ENCODE measurements around the gene MT2A. TPM values are rescaled to one million over a fixed set of nuclear protein-coding genes. Genes with fewer than 3 reads are reported as not detected.

MT2A gene
- total RNA-seq, 1 experiment from 2014 or later: 144 TPM

DNA sequence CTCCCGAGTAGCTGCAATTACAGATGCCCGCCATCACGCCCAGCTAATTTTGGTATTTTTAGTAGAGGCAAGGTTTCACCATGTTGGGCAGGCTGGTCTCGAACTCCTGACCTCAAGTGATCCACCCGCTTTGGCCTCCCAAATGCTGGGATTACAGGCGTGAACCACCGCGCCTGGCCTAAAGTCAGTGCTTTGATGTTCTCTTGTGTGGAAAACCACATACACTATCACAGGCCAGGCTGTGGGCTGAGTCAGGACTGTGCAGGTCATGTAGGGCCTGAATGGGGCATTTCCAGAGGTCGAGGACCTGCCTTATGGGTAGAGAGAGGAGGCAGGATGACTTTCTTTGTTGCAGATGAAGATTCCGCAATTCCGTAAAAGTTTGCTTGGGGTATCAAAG is 24.1 kb upstream of the MT2A start:
- no peaks in the 10 kb centered on the region; the same call in 1 of the 2 replicates for H3K4me1 ChIP-seq
- no peak for DNase-seq
- no peak overlapping the region for H3K27ac ChIP-seq
- H3K9me3 ChIP-seq (replicated peaks): no peaks in the 10 kb centered on the region
- no peak overlapping the region for H3K4me3 ChIP-seq
- no peaks in the 10 kb centered on the region for H3K36me3 ChIP-seq
- 0 out of 2 replicates have a peak, but pooled peaks cover 4% of the 10 kb centered on the region for H3K27me3 ChIP-seq

- no peak for DNase-seq
- Histone ChIP-seq H3K9me3 (replicated peaks) (no peaks in the 10 kb centered on the region), H3K4me1 (no peaks in the 10 kb centered on the region), H3K4me3 (no peak overlapping the region), H3K27me3 (0 out of 2 replicates have a peak, but pooled peaks cover 3% of the 10 kb centered on the region), H3K27ac (no peak overlapping the region), H3K36me3 (no peaks in the 10 kb centered on the region)
Observed at GRCh38 chr16:56588781-56589140, 19.6 kb upstream of the MT2A start.

- no peak within 1 kb of the TSS for H3K27ac ChIP-seq
- H3K36me3 ChIP-seq: no peaks in the 10 kb centered on the region
- H3K9me3 ChIP-seq (replicated peaks): no peaks in the 10 kb centered on the region
- H3K4me3 ChIP-seq: no peak within 1 kb of the TSS
- no peaks in the 10 kb centered on the region for H3K4me1 ChIP-seq
- no peaks in the 10 kb centered on the region for H3K27me3 ChIP-seq
- DNase-seq: no peak
Observed at GRCh38 chr16:56589141-56590039, 19.0 kb upstream of the MT2A start, which contains the start of gene MT3. TSS of gene MT3 (plus strand) at chr16:56589528. CDS start at chr16:56589591, 63 bp downstream.

GRCh38 chr16:56591377-56592060 is 16.9 kb upstream of the MT2A start:
- Histone ChIP-seq H3K4me3 (no peak overlapping the region), H3K27me3 (no peaks in the 10 kb centered on the region), H3K27ac (no peak overlapping the region), H3K9me3 (replicated peaks) (no peaks in the 10 kb centered on the region), H3K36me3 (no peaks in the 10 kb centered on the region), H3K4me1 (no peaks in the 10 kb centered on the region)
- no peak for DNase-seq

DNA sequence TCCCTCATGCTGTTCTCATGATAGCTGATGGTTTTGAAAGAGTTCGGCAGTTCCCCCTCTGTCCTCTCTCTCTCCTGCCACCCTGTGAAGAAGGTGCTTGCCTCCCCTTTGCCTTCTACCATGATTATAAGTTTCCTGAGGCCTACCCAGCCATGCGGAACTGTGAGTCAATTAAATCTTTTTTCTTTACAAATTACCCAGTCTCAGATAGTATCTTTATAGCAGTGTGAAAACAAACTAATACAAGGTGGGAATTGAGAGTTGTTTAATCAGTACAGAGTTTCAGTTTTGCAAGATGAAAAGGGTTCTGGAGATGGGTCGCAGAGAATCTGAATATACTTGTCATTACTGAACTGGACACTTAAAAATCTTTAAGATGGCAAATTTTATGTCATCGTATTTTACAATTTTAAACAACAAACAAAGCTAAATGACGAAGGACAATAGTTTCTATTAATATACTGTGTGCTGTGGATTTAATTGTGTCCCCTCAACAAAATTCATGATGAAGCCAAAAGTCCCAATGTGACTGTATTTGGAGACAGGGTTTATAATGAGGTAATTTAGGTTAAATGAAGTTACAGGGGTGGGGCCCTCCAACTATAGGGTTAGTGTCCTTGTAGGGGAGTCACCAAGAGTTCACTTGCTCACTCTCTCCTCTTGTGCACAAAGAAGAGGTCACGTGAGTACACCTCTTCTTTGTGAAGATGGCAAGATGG is 14.7 kb upstream of the MT2A start:
- Histone ChIP-seq H3K4me3 (no peak overlapping the region), H3K27me3 (no peaks in the 10 kb centered on the region), H3K36me3 (no peaks in the 10 kb centered on the region), H3K27ac (no peak overlapping the region), H3K4me1 (no peaks in the 10 kb centered on the region), H3K9me3 (replicated peaks) (no peaks in the 10 kb centered on the region)
- no peak for DNase-seq

DNA sequence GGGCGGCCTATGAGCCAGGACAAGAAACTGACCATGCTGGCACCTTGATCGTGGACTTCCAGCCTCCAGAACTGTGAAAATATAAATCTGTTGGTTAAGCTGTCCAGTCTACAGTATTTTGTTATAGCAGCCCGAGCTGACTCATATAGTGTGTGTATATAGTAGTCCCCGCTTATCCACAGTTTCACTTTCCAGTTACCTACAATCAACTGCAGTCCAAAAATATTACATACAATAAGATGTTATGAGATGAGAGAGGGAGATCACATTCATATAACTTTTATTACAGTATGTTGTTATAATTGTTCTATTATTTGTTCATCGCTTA is 14.1 kb upstream of the MT2A start:
- no peak for DNase-seq
- Histone ChIP-seq H3K9me3 (replicated peaks) (no peaks in the 10 kb centered on the region), H3K36me3 (no peaks in the 10 kb centered on the region), H3K4me1 (no peaks in the 10 kb centered on the region), H3K27me3 (no peaks in the 10 kb centered on the region), H3K4me3 (no peak overlapping the region), H3K27ac (no peak overlapping the region)

DNA sequence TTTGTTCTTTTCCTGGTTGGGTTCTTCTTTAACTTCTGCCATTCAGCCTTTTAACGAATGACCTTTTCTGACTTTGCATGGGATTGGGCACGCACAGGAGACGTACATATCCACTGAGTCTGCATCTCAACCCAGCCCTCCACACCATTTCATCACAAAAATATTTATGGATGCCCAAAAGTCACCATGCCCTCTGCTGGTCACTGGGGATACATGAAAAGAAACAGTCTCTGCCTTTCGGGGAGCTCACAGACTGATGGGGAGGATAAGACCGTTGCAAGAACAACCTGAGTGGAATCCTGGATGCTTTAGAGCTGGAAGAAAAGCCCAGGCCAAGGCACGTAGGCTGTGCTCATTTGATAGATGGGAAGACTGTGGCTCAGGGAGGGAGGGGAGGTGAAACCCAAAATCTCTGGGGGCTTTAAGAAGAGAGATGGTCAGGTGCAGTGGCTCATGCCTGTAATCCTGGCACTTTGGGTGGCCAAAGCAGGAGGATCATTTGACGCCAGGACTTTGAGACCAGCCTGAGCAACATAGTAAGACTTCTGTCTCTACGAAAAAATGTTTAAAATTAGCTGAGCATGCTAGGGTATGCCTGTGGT is 7.9 kb upstream of the MT2A start:
- no peaks in the 10 kb centered on the region for H3K9me3 ChIP-seq (replicated peaks)

DNA sequence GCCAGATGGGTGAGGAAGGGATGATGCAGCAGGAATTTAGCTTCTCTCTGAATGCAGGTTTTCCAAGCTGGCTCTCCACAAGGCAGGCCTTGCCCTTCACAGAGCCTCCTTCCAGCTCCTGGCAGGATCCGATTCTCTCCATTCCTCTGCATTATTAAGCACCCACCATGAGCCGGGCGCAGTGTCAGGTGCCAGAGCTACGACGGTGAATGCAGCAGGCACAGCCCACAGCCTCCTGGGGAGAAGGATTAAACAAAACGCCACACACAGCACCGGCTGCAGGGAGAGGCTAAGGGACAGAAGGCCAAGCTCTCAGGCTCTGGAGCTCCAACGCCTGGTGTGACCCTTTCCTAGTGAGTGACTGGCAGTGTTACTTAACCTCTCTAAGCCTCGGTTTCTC is 7.1 kb upstream of the MT2A start:
- Histone ChIP-seq H3K36me3 (no peaks in the 10 kb centered on the region), H3K9me3 (replicated peaks) (no peaks in the 10 kb centered on the region), H3K4me1 (no peaks in the 10 kb centered on the region), H3K27me3 (no peaks in the 10 kb centered on the region; the same call in 1 of the 2 replicates), H3K4me3 (no peak overlapping the region), H3K27ac (no peak overlapping the region)
- peak in 1 of 2 experiments; percentile 24 for DNase-seq

More for the DNA sequence above, 7.9 kb upstream of the MT2A start:
- no peaks in the 10 kb centered on the region for H3K4me1 ChIP-seq
- DNase-seq: peak; percentile 39 to 69
- H3K27me3 ChIP-seq: no peaks in the 10 kb centered on the region; the same call in 1 of the 2 replicates
- H3K27ac ChIP-seq: no peak overlapping the region
- no peak overlapping the region for H3K4me3 ChIP-seq
- no peaks in the 10 kb centered on the region for H3K36me3 ChIP-seq

DNA sequence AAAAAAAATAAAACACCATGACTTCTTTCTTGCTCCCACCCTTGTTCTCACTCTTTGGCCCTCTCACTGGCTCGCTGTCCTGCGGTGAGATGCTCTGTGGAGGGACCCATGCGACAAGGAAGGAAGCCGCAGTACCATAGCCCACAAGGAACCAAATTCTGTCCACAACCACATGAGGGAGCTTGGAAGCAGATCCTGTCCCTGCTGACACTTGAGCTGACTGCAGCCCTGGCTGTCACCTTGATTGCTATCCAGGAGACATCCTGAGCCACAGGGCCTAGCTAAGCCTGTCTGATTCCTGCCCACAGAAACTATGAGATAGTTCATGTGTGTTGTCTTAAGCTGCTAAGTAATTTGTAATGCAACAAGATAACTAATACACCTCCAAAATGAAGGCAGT is 4.8 kb upstream of the MT2A start:
- no peak overlapping the region for H3K27ac ChIP-seq
- H3K9me3 ChIP-seq (replicated peaks): no peaks in the 10 kb centered on the region
- no peaks in the 10 kb centered on the region for H3K36me3 ChIP-seq
- peaks cover 15% of the 10 kb centered on the region for H3K4me1 ChIP-seq
- H3K4me3 ChIP-seq: no peak overlapping the region
- DNase-seq: peak in 1 of 2 experiments; percentile 52
- H3K27me3 ChIP-seq: no peaks in the 10 kb centered on the region; the same call in 1 of the 2 replicates

GRCh38 chr16:56604966-56605365 is 3.4 kb upstream of the MT2A start:
- H3K27me3 ChIP-seq: no peaks in the 10 kb centered on the region; the same call in 1 of the 2 replicates
- H3K27ac ChIP-seq: no peak overlapping the region
- no peaks in the 10 kb centered on the region for H3K9me3 ChIP-seq (replicated peaks)
- H3K4me1 ChIP-seq: peaks cover 16% of the 10 kb centered on the region
- DNase-seq: no peak
- no peaks in the 10 kb centered on the region for H3K36me3 ChIP-seq
- no peak overlapping the region for H3K4me3 ChIP-seq

GRCh38 chr16:56605475-56605874 is 2.9 kb upstream of the MT2A start:
- H3K27ac ChIP-seq: no peak overlapping the region
- no peaks in the 10 kb centered on the region for H3K9me3 ChIP-seq (replicated peaks)
- no peak overlapping the region for H3K4me3 ChIP-seq

GRCh38 chr16:56606071-56606475 is 2.3 kb upstream of the MT2A start:
- Histone ChIP-seq H3K36me3 (no peaks in the 10 kb centered on the region), H3K27me3 (no peaks in the 10 kb centered on the region; the same call in 1 of the 2 replicates), H3K27ac (no peak overlapping the region), H3K4me3 (no peak overlapping the region), H3K9me3 (replicated peaks) (no peaks in the 10 kb centered on the region), H3K4me1 (peaks cover 27% of the 10 kb centered on the region)
- DNase-seq: no peak

More at GRCh38 chr16:56605475-56605874, 2.9 kb upstream of the MT2A start:
- Histone ChIP-seq H3K27me3 (no peaks in the 10 kb centered on the region; the same call in 1 of the 2 replicates), H3K36me3 (no peaks in the 10 kb centered on the region), H3K4me1 (peaks cover 21% of the 10 kb centered on the region)
- DNase-seq: no peak

DNA sequence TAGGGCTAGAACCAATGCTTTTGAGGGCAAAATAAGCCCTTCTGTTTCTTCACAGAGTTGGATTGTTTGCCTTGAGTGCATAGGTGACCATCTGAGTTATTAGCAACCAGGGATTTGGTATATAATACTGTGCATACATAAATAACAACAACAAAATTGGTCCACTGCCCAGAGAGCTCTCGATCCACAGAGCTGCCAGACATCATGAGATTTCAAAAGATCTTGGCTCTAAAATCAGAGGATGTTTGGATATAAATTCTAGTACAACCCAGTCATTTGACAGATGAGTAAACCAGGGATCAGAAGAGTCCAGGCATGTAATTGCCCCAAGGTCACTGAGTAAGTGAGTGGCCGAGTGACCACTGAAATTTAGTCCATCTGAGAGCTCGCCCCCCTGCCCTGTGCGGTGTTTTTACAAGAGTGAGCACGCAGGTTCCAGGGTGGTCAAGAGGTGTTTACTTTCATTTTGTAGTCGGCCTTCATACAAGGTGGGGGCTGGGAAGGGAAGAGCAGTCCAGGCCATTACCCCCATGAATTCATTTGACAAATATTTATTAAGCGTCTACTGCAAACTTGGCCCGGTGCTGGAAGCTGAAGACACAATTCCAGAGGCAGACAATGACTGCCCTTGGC is 1.8 kb upstream of the MT2A start:
- Histone ChIP-seq H3K27me3 (no peaks in the 10 kb centered on the region; the same call in 1 of the 2 replicates), H3K4me1 (peaks cover 32% of the 10 kb centered on the region), H3K36me3 (no peaks in the 10 kb centered on the region), H3K9me3 (replicated peaks) (no peaks in the 10 kb centered on the region), H3K27ac (peak overlapping the region; percentile 89), H3K4me3 (peak overlapping the region; percentile 28)
- no peak for DNase-seq

GRCh38 chr16:56607109-56607618 is 1.2 kb upstream of the MT2A start:
- no peaks in the 10 kb centered on the region for H3K36me3 ChIP-seq
- peaks cover 34% of the 10 kb centered on the region for H3K4me1 ChIP-seq
- peak; percentile 74 to 79 for DNase-seq
- no peaks in the 10 kb centered on the region for H3K9me3 ChIP-seq (replicated peaks)
- H3K27ac ChIP-seq: peak overlapping the region; percentile 89
- no peaks in the 10 kb centered on the region for H3K27me3 ChIP-seq
- peak overlapping the region; percentile 28 for H3K4me3 ChIP-seq
